Transverse colon (tissue), 4 donors: ENCODE results near the gene HES3.

ENCODE experiments used
- POLR2A ChIP-seq: fragments of 450-650 bp; IDR thresholded peaks from one replicate; pipeline ENCODE4 v1.6.1; 2016; ENCODE audit warnings: antibody characterized with exemption, mild to moderate bottlenecking, moderate library complexity
- POLR2AphosphoS5 ChIP-seq, 3 donors: sonication (generic); formaldehyde crosslinking; IDR thresholded peaks; one replicate each; pipeline ENCODE4 v1.6.1; 2016; ENCODE audit warnings: antibody characterized with exemption in 3 of 3
- TF ChIP-seq, protein P1 (sequence below), 5 experiments: fragments of 200-600 bp in 3 of 5; fragments of 450-650 bp in 2 of 5; sonication (generic) in 3 of 5; IDR thresholded peaks; 1 replicate in 2 of 5; 2 replicates in 3 of 5; pipeline ENCODE4 v1.5.1; 2016 to 2017; ENCODE audit warnings: antibody characterized with exemption in 5 of 5, inconsistent platforms in 3 of 5, mild to moderate bottlenecking in 2 of 5, moderate library complexity in 1 of 5

DNA sequence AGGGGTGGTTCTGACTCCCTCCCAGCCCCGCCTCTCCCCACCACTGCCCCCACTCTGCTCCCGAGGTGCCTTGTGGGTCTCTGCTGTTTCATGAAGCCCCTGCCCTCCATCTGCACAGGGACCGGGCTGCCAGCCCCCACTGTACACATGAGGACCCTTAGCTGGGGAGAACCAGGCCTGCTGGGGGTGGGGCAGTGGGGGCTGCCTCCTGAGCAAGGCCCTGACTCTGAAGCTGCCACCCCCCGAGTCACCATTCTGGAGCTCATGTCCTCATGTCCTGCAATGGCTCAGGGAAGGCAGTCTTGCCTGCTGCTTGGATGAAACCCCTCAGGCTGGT, 8.4 kb downstream of the HES3 start:
- TF ChIP-seq, protein P1, sequence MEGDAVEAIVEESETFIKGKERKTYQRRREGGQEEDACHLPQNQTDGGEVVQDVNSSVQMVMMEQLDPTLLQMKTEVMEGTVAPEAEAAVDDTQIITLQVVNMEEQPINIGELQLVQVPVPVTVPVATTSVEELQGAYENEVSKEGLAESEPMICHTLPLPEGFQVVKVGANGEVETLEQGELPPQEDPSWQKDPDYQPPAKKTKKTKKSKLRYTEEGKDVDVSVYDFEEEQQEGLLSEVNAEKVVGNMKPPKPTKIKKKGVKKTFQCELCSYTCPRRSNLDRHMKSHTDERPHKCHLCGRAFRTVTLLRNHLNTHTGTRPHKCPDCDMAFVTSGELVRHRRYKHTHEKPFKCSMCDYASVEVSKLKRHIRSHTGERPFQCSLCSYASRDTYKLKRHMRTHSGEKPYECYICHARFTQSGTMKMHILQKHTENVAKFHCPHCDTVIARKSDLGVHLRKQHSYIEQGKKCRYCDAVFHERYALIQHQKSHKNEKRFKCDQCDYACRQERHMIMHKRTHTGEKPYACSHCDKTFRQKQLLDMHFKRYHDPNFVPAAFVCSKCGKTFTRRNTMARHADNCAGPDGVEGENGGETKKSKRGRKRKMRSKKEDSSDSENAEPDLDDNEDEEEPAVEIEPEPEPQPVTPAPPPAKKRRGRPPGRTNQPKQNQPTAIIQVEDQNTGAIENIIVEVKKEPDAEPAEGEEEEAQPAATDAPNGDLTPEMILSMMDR (IDR thresholded peaks at IDR 0.05) = no peak
- TF ChIP-seq POLR2A (no peak), POLR2AphosphoS5 (IDR thresholded peaks at IDR 0.05) (no peak)
